Measurements from ENCODE around the gene LSAMP. TPM values are rescaled to one million over a fixed set of nuclear protein-coding genes. Genes with fewer than 3 reads are reported as not detected.

The LSAMP gene
- total and polyA plus RNA-seq, 3 donors from 2014 or later: 3.1 to 10.3 (median 9.1) TPM

DNA sequence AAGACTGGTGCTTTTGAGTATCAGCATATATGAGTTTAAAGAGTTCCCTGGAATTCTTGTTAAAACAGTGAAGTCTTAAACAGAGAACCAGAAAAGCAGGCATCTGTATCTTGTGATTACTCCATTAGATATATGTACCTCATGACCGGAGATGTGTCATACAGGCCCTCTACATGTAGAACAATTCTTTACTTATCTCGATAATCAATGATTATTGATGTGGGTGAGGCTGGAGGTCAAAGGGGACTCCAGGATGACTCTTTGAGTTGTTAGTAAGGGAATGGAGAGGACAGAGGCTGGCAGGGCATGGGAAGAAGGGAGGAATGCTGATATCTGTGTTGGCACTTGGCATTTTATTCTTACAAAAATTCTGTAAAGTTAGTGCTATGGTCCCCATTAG is 666.3 kb downstream of the LSAMP start:
- Histone ChIP-seq H3K27me3 (no peaks in the 10 kb centered on the region), H3K4me3 (no peak overlapping the region), H3K36me3 (ENCODE audit: low read depth, missing control alignments) (no peaks in the 10 kb centered on the region), H3K27ac (no peak overlapping the region), H3K9me3 (no peaks in the 10 kb centered on the region), H3K4me1 (no peaks in the 10 kb centered on the region)
- 80 to 85% methylated on average over 2 of the region's 2 CpGs for WGBS, 2 donors
- no peak for DNase-seq
- intact Hi-C loops (cut with DNase I; ENCODE audit: low total_unique reads): no loop called here
- TF ChIP-seq, protein P1, sequence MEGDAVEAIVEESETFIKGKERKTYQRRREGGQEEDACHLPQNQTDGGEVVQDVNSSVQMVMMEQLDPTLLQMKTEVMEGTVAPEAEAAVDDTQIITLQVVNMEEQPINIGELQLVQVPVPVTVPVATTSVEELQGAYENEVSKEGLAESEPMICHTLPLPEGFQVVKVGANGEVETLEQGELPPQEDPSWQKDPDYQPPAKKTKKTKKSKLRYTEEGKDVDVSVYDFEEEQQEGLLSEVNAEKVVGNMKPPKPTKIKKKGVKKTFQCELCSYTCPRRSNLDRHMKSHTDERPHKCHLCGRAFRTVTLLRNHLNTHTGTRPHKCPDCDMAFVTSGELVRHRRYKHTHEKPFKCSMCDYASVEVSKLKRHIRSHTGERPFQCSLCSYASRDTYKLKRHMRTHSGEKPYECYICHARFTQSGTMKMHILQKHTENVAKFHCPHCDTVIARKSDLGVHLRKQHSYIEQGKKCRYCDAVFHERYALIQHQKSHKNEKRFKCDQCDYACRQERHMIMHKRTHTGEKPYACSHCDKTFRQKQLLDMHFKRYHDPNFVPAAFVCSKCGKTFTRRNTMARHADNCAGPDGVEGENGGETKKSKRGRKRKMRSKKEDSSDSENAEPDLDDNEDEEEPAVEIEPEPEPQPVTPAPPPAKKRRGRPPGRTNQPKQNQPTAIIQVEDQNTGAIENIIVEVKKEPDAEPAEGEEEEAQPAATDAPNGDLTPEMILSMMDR (IDR thresholded peaks at IDR 0.05): no peak
- TF ChIP-seq POLR2A (IDR thresholded peaks at IDR 0.05): no peak

DNA sequence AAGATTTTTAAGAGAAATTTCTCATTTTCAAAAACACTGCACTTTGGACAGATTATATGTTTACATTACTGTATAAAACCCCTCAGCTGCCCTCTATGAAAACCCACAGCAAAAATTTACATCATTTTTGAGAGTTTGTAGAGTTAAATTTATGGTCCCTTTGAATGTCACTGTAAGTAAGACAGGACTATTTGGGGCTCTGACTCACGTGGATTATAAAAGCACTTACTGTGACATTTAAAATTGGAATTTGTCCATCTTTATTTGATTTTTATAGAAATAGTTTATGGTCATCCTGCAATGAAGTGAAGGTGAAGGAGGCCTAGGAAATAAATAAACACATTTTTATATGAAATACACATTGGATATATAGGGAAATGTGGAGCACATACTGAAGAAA is 672.3 kb downstream of the LSAMP start:
- no peak for TF ChIP-seq POLR2A (IDR thresholded peaks at IDR 0.05)
- TF ChIP-seq, protein P1 (IDR thresholded peaks at IDR 0.05): no peak
- no peak overlapping the region for H3K27ac ChIP-seq
- DNase-seq: no peak
- H3K36me3 ChIP-seq (ENCODE audit: low read depth, missing control alignments): no peaks in the 10 kb centered on the region
- 60 to 72% methylated on average over 1 of the region's 1 CpG for WGBS, 2 donors
- no peaks in the 10 kb centered on the region for H3K9me3 ChIP-seq
- H3K27me3 ChIP-seq: no peaks in the 10 kb centered on the region
- H3K4me3 ChIP-seq: no peak overlapping the region
- intact Hi-C loops (cut with DNase I; ENCODE audit: low total_unique reads): no loop called here
- no peaks in the 10 kb centered on the region for H3K4me1 ChIP-seq

DNA sequence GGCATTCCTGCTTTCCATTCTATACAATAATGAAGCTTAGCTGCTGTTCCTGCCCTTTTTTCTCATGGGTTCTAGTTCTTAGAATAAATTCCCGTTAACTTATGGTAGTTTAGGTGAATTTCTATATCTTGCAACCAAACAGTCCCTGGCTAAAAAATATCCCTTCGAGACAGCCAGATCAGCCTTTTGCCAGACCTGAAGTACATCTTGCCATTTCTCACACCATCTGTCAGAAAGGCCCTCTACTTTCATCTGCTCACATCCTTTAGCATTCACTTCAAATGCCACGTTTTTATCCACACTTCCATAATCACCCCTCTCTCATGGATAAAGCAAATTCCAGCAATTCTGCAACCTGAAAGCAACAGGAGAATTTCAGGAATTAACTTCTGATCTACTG is 676.6 kb downstream of the LSAMP start:
- intact Hi-C loops (cut with DNase I; ENCODE audit: low total_unique reads): no loop called here
- Histone ChIP-seq H3K27me3 (no peaks in the 10 kb centered on the region), H3K36me3 (ENCODE audit: low read depth, missing control alignments) (no peaks in the 10 kb centered on the region), H3K27ac (no peak overlapping the region), H3K4me1 (no peaks in the 10 kb centered on the region), H3K9me3 (no peaks in the 10 kb centered on the region), H3K4me3 (no peak overlapping the region)
- DNase-seq: no peak
- no peak for TF ChIP-seq POLR2A (IDR thresholded peaks at IDR 0.05)
- TF ChIP-seq, protein P1 (IDR thresholded peaks at IDR 0.05): no peak
- WGBS, 2 donors: 80% methylated on average over 3 of the region's 3 CpGs

DNA sequence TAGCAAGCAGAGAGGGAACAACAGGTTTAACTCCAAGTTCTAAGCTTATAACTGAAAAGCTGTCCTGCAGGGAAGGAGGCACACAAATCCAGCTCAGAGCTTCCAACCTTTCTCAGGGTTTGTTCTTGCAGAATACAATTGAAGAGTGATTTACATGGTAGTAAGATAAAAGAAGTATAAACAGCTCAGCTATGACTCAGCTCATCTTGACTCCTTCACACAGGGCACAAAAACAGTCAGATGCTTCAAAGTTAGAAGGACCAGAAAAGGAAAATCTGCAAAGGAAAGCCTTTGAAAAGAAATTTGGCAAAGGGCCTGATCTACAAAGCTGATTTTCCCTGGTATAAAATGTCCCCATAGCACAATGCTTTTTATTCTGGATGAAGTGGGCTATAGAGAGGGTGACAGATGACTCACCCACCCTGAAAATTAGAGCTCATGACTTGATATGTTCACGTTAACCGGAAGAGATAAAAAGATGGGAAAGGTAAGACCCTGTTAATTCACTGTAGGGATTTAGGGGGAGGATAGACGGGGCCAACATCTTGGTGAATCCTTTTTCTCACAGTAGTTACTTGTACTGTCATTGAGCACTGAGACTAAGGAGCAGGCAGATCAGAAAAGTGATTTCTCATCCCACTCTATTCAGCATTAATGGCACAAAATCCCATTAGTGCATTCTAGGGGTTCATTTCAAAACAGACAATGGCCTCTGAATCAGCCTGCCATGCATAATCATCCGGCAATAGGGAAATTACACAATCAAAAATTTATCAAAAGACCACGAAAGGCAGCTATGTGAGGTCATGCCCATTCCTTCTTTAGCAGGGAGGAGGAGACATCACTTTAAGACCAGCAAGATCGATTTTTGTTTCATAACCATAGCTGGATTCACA is 678.5 kb downstream of the LSAMP start:
- Histone ChIP-seq H3K27ac (no peak overlapping the region), H3K9me3 (no peaks in the 10 kb centered on the region), H3K36me3 (ENCODE audit: low read depth, missing control alignments) (no peaks in the 10 kb centered on the region), H3K4me1 (no peaks in the 10 kb centered on the region), H3K27me3 (no peaks in the 10 kb centered on the region), H3K4me3 (no peak overlapping the region)
- 83 to 86% methylated on average over 6 of the region's 6 CpGs for WGBS, 2 donors
- intact Hi-C loops (cut with DNase I; ENCODE audit: low total_unique reads): no loop called here
- DNase-seq: no peak
- no peak for TF ChIP-seq POLR2A (IDR thresholded peaks at IDR 0.05)
- TF ChIP-seq, protein P1 (IDR thresholded peaks at IDR 0.05): no peak

DNA sequence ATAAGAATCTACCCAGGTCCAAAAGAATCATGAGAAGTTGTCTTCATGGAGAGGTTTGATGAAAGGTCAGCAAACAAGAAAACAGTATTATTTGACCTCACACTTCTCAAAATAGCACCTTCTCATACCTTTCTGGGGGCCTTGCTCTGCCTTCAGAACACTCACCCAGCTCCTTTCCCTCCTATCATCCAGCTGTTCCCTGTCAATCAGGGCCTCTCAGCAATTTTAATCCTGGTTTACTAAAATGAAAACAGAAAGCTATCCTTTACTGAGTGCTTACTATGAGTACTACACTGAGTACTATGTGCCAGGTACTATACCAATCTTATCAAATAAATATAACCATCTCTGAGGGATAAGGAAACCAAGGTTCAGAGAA is 683.4 kb downstream of the LSAMP start:
- H3K4me1 ChIP-seq: no peaks in the 10 kb centered on the region
- TF ChIP-seq, protein P1 (IDR thresholded peaks at IDR 0.05): no peak
- no peak for TF ChIP-seq POLR2A (IDR thresholded peaks at IDR 0.05)
- DNase-seq: no peak
- intact Hi-C loops (cut with DNase I; ENCODE audit: low total_unique reads): no loop called here
- H3K27ac ChIP-seq: no peak overlapping the region
- no peaks in the 10 kb centered on the region for H3K27me3 ChIP-seq
- no peak overlapping the region for H3K4me3 ChIP-seq
- H3K9me3 ChIP-seq: no peaks in the 10 kb centered on the region
- no peaks in the 10 kb centered on the region for H3K36me3 ChIP-seq (ENCODE audit: low read depth, missing control alignments)
